Measurements from ENCODE around the gene MAP7.
"Not testable (repeated sequence)": the region's sequence is repeated elsewhere in the genome, so short reads cannot be mapped to it uniquely, and the experiment has no call there.

Gene MAP7

DNA sequence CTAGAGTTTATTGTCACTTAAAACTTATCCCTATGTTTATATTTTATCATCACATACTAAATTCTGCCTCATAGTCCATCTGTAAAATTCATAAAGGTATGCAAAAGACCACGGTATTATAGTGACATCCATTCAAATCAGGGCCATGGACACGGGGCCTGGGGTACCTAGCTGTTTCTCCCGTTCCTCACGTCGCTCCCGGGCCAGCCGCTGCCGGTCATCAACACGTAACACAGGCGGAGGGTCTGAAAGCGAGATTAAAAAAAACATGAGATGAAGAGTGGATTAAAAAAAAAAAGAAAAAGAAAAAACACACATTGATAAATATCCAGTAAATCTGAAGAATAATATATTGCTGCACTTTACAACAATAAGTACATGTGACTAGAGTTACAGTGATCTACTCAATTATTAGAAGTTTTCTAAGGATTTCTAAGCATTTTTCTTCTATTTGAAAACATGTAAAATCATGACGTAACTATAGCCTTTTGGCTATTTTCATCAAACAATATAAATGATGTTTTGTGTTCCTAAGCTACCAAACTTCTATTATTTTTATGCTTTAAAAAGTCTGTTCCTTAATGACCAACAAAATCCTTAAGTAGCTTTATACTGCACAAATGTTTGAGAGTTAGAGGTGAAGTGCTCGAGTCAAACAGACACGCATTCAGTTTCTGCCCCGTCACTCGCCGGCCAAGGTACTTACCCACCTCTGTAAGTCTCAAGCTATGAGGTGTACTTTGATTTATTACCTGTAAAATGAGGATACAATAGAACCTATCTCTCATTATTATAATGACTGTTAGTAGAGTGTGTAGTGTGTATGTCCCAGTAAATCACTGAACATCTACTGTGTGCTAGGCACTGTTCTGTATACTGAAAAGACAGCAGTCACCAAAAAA lies 138.5 kb downstream of the MAP7 start:
- DNase-seq, result no peak

DNA sequence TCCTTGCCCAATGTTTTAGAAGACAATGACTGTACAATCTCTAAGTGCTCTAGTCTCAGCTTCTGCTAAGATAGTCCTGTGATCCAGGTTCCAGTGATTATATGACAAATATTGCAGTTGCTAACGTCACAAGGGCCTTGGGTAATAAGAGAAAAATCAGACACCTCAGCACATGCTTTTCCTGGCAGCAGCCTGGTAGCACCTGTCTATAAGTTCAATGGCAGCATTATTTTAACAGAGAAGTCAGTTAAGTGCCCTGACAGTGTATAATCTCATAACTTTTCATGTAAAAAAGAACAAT lies 139.2 kb downstream of the MAP7 start:
- DNase-seq, result no peak

DNA sequence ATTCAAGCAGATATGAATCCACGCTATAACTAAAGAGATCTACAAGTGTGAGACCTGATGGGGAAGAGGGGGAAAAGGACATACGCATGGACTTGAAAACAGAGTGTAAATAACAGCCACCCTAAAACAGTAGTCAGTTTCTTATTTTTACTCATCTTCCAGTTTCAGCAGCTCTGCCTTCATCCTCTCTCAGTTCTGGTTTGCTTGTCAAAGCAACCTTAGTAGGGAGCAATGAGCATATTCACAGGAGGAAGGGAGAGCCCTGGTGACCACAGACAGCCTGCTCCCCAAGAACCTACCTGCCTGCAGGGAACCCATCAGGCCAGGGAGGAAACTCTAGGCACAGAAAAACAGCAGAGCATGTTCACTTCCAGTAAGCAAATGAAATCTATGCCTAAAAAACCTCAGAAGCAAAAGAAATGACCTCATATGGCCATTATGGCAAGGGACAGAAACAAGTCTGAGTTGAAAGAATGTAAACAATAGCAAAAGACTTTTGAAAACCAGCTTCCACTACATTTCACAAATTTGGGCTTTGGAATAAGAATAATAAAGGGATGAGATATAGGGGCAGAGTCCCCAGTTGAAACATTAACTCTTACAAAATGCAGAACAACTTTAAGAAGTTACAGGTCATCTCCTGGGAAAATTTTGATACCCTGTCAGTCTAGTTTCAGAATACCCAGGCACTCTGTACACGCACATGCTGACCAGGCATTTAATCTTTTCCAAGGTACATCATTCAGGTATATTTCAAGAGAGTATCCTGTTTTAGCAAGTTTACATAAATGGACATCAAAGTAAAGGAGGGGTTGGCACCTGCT lies 139.8 kb downstream of the MAP7 start:
- no peak for DNase-seq

DNA sequence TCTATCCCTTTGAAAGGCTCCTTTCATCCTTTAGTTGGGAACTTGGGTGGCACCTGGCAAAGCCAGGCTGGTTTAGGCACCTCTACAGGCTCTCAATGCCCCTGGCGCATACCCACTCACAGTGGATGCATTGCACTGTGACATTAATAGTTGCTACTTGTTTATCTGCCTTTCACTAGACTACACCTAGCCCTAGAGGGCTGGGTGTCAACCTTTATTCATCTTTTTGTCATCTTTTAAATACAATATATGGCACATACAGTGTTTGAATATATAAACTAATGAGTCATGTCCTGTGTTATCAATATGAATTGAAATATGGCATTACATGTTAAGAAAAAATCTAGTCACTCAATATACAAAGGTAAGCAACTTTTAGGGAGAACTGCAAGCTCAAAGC lies 140.6 kb downstream of the MAP7 start:
- no peak for DNase-seq

DNA sequence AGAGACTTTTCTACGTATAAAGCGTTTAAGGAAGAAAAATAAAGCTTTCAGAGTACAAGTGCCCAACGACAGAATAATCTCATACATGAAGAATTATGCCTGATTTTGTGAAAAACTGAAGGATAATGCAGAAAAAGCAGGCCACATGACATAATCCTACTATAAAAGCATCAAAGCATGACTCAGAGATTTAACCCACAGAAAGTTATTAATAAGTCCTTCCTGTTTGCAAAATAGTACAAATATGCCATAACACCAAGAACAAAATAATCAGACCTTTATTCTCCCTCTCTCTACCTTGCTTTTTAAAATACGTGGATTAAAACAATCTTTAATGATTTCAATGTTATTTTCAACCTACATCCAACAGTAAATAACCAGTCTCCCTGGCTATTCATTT lies 142.0 kb downstream of the MAP7 start:
- no peak for DNase-seq

DNA sequence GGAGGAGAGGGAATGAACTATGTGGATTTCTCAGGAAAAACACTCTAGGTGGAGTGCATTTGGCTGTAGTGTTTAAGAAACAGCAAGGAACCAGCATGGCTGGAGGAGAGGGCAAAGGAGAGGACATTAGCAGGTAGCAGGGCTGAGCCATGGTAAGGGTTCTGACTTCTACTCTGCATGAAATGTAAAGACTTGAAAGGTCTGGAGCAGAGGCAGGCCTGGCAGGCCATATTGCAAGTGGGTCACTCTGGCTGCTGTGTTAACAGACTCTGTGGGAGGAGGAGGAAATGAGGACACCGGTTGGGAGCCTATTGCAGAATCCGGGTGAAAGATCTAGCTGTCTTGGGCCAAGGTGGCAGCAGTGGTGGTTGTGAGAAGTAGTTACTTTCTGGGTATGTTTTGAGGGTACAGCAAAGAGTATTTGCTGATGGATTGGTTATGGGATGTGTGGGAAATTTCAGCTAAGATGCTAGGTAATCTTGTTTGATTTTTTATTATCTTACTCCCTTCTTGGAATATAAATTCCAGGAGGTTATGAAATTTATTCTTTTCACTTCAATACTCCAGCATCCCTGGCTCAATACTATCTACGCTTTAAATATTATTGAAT lies 144.7 kb downstream of the MAP7 start:
- DNase-seq, result no peak

DNA sequence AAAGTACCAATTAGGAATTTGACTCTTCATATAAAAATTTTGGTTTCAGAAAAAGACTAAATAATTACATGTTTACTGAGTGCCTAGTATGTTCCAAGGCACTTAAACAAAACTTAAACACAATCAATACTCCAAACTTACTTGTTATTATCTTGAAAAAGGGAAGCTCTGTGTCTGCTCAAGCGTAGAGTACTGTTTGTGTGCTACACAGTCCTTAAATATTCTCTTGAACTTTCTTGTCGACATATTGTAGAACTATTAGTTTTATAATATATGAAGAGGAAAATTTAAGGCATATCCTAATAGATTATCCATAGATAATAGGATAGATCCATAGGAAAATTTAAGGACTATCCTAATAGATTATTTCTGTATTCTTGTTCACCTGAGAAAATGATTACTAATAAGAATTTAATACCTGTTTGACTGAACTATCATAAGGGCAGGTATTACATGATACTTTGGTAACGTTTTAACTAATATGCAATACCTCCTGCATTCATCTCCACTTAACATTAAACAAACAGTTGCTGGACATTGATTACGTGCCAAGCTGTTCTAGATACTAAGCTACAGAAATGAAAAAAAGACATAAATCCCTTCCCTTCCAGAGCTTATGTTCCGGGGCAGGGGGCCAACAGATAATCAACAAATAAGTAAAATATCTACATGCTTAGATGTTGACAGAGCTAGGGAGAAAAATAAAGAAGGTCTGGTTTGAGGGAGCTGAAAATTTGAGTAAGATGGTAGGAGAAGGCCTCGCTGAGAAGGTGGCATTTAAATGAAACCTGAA lies 145.4 kb downstream of the MAP7 start:
- DNase-seq, result no peak

DNA sequence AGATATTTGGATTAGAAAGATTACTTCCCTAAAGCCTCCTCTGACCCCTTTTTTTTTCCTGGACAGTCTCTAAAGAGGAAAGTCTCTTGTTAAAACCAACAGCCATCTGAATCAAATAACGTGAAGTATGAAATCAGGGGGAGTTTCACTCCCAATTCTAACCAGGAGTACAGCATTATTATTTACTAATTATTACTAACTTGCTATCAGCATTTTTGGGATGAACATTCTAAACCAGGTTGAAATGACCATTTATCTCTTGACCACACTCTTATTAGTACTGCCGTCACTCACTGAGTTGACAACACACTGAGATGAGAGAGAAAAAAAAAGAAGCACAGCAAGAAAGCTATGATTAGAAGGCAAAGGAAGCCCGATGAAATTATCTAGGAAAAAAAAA lies 146.2 kb downstream of the MAP7 start:
- DNase-seq, result no peak

DNA sequence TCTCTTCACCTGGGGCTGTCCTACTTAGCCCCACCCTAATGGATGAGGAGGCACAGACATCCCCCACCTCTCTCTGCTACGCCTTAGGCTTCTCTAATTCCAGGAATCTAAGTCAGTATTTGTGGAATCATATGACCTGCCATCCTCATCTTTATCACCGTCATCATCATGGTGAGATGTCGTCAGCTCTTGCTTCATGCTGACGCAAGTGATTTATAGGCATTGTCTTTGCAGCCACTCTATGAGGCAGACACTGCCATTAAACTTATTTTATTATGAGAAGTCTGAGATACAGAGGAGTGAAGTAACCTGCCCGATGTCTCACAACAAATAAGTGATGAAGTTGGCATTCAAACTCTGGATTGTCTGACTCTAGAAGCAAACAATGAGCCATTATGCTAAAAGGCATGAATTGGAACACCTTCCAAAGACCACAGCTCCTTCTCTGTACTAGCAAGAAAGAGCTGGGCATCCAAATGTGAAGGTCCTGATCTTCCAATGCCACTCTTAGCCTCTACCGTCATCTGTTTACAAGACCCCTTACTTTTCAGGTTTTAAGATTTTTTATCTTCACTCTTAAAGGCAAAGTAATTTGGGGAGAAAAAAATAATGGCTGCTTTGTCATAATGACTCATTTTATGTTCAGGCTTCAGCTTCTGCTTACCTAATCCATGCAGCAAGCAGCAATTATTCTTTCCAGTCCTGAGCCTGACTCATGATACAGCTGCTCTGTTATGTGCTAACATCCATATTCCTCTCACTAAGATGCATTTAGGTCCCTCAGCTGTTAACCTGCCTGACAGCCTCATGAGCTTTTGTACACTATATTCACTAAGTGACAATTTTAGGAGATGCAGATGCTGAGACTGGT lies 146.9 kb downstream of the MAP7 start:
- DNase-seq, result peak in 1 of 2 donors; percentile 4

DNA sequence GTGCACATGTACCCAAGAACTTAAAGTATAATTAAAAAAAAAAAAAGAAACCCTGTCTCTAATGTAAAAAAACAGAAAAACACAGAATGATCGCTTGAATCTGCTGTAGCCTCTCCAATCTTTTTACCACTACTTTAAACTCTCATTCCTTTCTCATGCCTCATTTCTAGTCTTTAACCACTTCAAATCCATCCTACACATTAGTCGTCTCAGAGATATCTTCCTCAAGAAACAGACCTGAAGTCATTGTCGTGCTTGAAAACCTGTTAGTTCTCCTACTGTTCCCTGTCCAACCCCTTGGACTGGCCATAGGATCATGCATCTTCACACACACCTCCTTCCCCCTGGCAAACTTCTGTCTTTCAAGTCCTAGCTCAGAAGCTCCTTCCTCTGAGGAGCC lies 148.5 kb downstream of the MAP7 start:
- no peak for DNase-seq

DNA sequence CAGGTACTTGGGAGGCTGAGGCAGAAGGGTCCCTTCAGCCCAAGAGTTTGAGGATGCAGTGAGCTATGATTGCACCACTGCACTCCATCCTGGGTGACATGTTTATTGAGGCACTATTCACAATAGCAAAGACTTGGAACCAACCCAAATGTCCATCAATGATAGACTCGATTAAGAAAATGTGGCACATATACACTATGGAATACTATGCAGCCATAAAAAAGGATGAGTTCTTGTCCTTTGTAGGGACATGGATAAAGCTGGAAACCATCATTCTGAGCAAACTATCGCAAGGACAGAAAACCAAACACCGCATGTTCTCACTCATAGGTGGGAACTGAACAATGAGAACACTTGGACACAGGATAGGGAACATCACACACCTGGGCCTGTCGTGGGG lies 149.0 kb downstream of the MAP7 start:
- DNase-seq, result not testable (repeated sequence)

DNA sequence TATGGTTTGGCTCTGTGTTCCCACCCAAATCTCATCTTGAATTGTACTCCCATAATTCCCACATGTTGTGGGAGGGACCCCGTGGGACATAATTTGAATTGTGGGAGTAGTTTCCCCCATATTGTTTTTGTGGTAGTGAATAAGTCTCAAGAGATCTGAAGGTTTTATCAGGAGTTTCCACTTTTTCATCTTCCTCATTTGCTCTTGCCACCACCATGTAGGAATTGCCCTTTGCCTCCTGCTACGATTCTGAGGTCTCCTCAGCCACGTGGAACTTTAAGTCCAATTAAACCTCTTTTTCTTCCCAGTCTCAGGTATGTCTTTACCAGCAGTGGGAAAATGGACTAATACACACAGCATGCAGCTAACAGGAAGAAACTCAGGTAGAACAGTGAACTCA lies 151.8 kb downstream of the MAP7 start:
- no peak for DNase-seq

DNA sequence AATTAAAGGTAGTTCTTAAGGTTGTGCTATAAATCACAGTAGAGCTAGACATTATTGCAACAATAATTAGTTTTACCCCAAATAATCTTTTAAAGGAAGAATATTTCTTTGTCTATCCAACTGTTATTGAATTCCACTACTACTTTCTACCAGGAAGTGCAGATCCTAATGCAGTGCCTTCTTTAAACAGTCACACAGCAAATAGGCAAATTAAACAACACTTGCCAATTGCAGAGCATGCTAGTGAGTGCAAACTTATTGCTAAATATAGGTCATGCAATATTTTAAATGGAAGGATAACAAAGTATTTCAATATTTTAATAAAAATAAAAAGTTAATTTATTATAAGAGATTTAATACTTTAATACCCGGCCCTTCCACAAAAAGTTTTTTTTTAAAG lies 153.3 kb downstream of the MAP7 start:
- no peak for DNase-seq

DNA sequence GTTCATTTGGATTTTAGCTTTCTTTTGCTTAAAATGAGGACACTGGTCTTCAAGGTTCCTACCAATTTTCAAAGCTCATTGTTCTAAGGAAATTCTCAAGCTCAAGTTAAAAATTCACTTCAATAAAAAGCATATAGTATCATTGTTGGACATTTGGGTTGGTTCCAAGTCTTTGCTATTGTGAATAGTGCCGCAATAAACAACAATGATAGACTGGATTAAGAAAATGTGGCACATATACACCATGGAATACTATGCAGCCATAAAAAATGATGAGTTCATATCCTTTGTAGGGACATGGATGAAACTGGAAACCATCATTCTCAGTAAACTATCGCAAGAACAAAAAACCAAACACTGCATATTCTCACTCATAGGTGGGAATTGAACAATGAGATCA lies 159.3 kb downstream of the MAP7 start:
- DNase-seq, result not testable (repeated sequence)

DNA sequence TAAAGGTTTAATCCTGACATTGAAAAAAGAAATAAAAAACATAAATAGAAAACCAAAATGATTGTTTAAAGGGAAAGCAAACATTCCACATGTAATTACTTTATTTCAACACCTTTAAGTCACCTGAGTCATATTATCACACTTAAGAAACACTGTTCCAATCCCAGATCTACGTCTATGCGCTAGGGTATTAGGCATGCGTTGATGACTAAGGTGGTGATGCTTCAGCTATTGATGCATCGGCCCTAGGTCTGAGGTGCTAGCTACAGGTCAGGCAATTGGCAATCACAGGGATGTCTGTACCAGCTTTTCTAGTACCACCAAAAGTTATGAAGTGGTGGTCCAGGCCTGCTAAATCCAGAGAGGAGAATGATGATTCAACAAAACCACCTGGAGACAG lies 162.9 kb downstream of the MAP7 start:
- no peak for DNase-seq

DNA sequence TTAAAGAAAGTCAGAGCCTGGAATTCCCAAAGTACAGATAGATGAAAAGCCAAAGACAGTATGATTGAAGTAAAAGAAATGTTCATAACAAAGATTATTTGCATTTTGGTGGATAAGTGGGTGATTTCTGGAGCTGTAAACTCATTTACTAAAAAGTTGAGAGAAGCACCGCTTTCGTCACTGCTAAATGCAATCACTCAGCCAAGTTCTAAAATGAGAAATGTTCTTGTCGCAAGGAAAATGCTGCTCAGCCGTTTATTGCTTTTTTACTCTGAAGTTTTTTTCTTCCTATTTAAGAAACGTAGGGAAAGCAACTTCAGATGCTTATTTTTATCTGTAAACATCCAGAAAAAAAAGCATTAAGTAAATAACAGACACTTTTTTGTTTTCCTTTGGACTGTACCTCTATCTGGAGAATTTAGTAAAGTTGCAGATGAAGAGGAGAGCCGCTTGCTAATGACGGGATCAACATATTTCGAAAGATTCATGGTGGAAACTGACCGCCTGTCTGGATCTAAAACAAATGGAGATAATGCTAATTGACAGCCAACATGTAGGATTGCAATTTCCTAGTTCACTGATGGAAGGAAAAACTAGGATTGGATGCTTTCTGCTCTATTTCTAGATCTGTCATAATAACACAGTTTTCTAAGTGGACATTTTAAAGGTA lies 166.8 kb downstream of the MAP7 start:
- no peak for DNase-seq

DNA sequence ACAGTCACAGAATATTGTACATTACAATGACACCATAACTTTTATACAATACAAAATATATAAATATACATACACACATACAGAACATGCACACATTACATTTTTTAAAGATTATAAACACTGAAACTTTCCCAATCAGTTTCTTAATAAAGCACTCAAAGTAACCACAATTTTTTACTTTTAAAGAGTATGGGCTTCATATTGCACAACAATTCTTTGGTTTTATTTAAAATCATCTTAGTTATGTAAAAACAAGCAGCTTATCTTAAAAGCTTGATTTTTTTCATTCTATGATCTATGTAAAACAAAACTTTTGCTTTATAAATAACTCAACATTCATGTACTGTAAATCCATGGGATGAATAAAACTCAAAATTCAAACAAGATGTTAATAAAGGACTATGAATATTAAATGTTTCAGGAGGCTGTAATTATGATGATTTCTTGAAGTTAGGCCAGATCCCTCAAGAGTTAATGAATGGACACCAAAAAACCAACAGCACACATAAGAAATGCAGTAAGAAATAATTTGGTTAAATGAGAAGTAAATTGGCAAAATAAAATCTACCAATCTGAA lies 167.5 kb downstream of the MAP7 start:
- DNase-seq, result no peak

DNA sequence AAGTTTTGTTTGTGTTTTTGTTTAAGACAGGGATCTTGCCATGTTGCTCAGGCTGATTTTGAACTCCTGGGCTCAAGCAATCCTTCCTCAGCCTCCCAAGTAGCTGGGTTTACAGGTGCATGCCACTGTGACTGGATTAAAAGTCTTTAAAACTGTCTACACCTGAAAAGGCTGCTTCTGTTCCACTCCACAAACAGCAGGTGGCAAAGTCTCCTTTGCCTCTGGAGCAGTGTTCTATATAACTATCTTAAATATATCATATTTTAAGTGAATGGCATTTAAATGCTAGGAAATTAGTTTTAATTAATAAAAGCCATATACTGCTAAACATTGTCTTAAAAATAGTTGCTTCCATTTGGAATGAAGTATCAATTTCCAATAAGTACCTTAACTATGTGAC lies 171.3 kb downstream of the MAP7 start:
- DNase-seq, result no peak

DNA sequence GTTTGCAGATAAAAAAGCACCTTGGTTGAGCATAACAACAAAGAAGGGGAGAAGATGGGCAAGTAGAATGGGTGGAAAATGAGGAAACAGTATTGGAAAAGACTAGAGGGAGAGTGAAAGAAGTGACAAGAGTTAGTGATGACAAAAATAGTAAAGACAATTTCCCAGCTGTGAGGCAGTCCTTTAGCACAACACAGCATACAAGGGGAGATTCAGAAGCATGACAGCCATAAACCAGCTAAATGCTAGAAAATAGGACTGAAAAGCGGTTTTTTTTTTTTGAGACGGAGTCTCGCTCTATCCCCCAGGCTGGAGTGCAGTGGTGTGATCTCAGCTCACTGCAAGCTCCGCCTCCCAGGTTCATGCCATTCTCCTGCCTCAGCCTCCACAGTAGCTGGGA lies 174.4 kb downstream of the MAP7 start:
- not testable (repeated sequence) for DNase-seq

DNA sequence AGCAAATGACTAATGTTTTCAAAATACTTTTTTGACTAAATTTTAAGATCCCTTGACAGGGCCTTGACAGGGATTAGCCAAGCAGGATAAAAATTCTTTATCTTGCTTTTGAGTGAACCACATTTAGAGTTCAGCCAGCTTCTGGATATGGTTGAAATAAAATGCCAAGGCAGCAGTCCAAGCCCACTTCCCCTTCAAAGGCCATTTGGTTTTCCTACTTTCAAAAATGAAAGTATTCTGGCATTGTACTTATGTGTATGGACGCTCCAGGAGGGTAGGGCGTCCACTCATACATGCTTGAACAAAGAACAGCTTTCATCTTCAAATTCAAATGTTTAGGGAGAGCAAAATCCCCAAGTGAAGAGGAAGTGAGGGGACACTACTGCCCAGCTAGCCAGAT lies 178.3 kb downstream of the MAP7 start:
- DNase-seq, result no peak

Data from CD4-positive, alpha-beta T cell treated with Interferon alpha-2 for 1 hour (primary cell).